GM19324 (cell line): ENCODE measurements around the gene NADK2.
A peak's percentile ranks its signal among the peaks of the same experiment; 100 is the strongest.
"Not testable (repeated sequence)": the region's sequence is repeated elsewhere in the genome, so short reads cannot be mapped to it uniquely, and the experiment has no call there.

ENCODE experiments used
- ATAC-seq: cut with Tn5 transposase; IDR thresholded peaks from one replicate; pipeline ENCODE4 v1.9.1; 2021; ENCODE audit warnings: mild to moderate bottlenecking, moderate library complexity; ENCODE audit not compliant: unreplicated experiment, low FRiP score

The NADK2 gene

GRCh38 chr5:36214436-36214835, 27.3 kb downstream of the NADK2 start:
- no peak for ATAC-seq

GRCh38 chr5:36209664-36210063, 32.1 kb downstream of the NADK2 start:
- ATAC-seq = no peak

- ATAC-seq = no peak
Measured at GRCh38 chr5:36208786-36209185, 32.9 kb downstream of the NADK2 start.

GRCh38 chr5:36206913-36207312, 34.8 kb downstream of the NADK2 start:
- ATAC-seq = no peak

GRCh38 chr5:36205329-36205728, 36.4 kb downstream of the NADK2 start:
- no peak for ATAC-seq

GRCh38 chr5:36202521-36202961, 39.2 kb downstream of the NADK2 start:
- ATAC-seq = no peak

- ATAC-seq = no peak
Measured at GRCh38 chr5:36200513-36200912, 41.2 kb downstream of the NADK2 start.

- no peak for ATAC-seq
Measured at GRCh38 chr5:36199620-36200019, 42.1 kb downstream of the NADK2 start.

- not testable (repeated sequence) for ATAC-seq
Measured at GRCh38 chr5:36198783-36199182, 42.9 kb downstream of the NADK2 start.

- no peak for ATAC-seq
Measured at GRCh38 chr5:36198281-36198680, 43.4 kb downstream of the NADK2 start.

GRCh38 chr5:36193746-36194145, 48.0 kb downstream of the NADK2 start:
- no peak for ATAC-seq

- ATAC-seq = not testable (repeated sequence)
Measured at GRCh38 chr5:36184408-36184807, 57.3 kb downstream of the NADK2 start.

- no peak for ATAC-seq
Measured at GRCh38 chr5:36181774-36182173, 60.0 kb downstream of the NADK2 start.

GRCh38 chr5:36180556-36181350, 61.0 kb downstream of the NADK2 start:
- ATAC-seq = no peak

- ATAC-seq = no peak
Measured at GRCh38 chr5:36179950-36180349, 61.8 kb downstream of the NADK2 start.

GRCh38 chr5:36178524-36178890, 63.2 kb downstream of the NADK2 start:
- ATAC-seq = no peak

GRCh38 chr5:36177715-36178523, 63.8 kb downstream of the NADK2 start:
- no peak for ATAC-seq

GRCh38 chr5:36177154-36177553, 64.6 kb downstream of the NADK2 start:
- ATAC-seq = peak; percentile 88

GRCh38 chr5:36175043-36175442, 66.7 kb downstream of the NADK2 start:
- no peak for ATAC-seq

GRCh38 chr5:36174119-36174518, 67.6 kb downstream of the NADK2 start:
- ATAC-seq = no peak

GRCh38 chr5:36173426-36173825, 68.3 kb downstream of the NADK2 start:
- ATAC-seq = no peak

GRCh38 chr5:36172599-36172998, 69.1 kb downstream of the NADK2 start:
- ATAC-seq = no peak
